ENCODE results near the gene IGSF23.

DNA sequence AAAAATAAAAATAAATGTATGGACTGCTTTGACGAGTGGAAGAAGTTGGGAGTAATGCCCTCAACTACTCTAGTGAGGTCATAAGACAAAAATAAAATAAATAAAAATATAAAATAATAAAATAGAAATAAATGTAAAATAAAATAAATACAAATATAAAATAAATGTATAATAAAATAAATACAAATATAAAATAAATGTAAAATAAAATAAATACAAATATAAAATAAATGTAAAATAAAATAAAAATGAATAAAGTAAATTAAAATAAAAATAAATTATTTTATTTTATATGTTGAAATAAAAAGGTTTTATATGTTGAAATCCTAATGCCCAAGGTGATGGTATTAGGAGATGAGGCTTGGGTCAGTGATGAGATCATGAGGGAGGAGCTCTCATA lies 20.1 kb upstream of the IGSF23 start:
- TF ChIP-seq, protein P1, sequence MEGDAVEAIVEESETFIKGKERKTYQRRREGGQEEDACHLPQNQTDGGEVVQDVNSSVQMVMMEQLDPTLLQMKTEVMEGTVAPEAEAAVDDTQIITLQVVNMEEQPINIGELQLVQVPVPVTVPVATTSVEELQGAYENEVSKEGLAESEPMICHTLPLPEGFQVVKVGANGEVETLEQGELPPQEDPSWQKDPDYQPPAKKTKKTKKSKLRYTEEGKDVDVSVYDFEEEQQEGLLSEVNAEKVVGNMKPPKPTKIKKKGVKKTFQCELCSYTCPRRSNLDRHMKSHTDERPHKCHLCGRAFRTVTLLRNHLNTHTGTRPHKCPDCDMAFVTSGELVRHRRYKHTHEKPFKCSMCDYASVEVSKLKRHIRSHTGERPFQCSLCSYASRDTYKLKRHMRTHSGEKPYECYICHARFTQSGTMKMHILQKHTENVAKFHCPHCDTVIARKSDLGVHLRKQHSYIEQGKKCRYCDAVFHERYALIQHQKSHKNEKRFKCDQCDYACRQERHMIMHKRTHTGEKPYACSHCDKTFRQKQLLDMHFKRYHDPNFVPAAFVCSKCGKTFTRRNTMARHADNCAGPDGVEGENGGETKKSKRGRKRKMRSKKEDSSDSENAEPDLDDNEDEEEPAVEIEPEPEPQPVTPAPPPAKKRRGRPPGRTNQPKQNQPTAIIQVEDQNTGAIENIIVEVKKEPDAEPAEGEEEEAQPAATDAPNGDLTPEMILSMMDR (IDR thresholded peaks at IDR 0.05) = no peak
- no peak for TF ChIP-seq POLR2A (IDR thresholded peaks at IDR 0.05)
